ENCODE data around the gene SLC39A6.

DNA sequence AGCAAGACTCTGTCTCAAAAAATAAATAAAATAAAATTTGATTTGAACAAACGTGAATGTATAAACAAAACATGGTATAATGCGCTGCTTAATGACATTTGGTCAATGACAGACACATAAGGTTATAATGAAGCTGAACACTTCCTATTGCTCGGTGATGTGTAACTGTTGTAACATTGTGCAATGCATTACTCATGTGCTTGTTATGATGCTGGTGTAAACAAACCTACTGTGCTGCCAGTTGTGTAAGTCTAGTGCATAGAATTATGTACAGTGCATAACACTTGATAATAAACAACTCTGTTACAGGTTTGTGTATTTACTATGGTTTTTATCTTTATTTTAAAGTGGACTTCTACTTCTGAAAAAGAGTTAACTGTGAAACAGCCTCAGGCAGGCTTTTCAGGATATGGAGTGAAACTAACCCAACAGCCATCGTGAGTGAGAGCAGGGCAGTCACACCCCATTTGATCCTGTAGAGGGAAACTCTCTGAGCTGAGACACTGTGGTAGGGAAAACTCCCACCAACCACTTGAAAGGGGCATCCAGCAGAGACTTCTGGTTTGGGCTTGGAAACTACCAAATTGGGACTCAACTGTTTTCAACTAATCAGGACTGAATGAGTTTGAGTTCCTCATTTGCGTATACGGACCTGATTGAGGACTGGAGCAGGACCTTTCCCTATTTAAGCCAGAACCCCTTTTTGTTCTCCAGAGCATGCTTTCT, 53.1 kb downstream of the SLC39A6 start:
- TF ChIP-seq, protein P1, sequence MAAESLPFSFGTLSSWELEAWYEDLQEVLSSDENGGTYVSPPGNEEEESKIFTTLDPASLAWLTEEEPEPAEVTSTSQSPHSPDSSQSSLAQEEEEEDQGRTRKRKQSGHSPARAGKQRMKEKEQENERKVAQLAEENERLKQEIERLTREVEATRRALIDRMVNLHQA (CRISPR knock-in tag; IDR thresholded peaks at IDR 0.05) = no peak
- TF ChIP-seq SMC3 (IDR thresholded peaks at IDR 0.05; ENCODE audit: low read length) (no peak; the same call in 1 of the 2 replicates), U2AF2 (IDR thresholded peaks at IDR 0.05; ENCODE audit: low read depth, low read length) (no peak), HOXA7 (CRISPR knock-in tag; IDR thresholded peaks at IDR 0.05) (no peak), PITX1 (CRISPR knock-in tag; IDR thresholded peaks at IDR 0.05) (no peak), YY1 (IDR thresholded peaks at IDR 0.05; ENCODE audit: insufficient read depth, insufficient replicate concordance, low read depth, low read length) (no peak), ZNF121 (CRISPR knock-in tag; IDR thresholded peaks at IDR 0.05) (no peak)
- TF ChIP-seq, protein P2, sequence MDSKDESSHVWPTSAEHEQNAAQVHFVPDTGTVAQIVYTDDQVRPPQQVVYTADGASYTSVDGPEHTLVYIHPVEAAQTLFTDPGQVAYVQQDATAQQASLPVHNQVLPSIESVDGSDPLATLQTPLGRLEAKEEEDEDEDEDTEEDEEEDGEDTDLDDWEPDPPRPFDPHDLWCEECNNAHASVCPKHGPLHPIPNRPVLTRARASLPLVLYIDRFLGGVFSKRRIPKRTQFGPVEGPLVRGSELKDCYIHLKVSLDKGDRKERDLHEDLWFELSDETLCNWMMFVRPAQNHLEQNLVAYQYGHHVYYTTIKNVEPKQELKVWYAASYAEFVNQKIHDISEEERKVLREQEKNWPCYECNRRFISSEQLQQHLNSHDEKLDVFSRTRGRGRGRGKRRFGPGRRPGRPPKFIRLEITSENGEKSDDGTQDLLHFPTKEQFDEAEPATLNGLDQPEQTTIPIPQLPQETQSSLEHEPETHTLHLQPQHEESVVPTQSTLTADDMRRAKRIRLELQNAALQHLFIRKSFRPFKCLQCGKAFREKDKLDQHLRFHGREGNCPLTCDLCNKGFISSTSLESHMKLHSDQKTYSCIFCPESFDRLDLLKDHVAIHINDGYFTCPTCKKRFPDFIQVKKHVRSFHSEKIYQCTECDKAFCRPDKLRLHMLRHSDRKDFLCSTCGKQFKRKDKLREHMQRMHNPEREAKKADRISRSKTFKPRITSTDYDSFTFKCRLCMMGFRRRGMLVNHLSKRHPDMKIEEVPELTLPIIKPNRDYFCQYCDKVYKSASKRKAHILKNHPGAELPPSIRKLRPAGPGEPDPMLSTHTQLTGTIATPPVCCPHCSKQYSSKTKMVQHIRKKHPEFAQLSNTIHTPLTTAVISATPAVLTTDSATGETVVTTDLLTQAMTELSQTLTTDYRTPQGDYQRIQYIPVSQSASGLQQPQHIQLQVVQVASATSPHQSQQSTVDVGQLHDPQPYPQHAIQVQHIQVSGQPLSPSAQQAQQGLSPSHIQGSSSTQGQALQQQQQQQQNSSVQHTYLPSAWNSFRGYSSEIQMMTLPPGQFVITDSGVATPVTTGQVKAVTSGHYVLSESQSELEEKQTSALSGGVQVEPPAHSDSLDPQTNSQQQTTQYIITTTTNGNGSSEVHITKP (CRISPR knock-in tag; IDR thresholded peaks at IDR 0.05; ENCODE audit: low read depth) = no peak
- TF ChIP-seq, protein P3, sequence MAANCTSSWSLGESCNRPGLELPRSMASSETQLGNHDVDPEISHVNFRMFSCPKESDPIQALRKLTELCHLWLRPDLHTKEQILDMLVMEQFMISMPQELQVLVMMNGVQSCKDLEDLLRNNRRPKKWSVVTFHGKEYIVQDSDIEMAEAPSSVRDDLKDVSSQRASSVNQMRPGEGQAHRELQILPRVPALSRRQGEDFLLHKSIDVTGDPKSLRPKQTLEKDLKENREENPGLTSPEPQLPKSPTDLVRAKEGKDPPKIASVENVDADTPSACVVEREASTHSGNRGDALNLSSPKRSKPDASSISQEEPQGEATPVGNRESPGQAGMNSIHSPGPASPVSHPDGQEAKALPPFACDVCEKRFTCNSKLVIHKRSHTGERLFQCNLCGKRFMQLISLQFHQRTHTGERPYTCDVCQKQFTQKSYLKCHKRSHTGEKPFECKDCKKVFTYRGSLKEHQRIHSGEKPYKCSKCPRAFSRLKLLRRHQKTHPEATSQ (CRISPR knock-in tag; IDR thresholded peaks at IDR 0.05; ENCODE audit: borderline replicate concordance) = no peak
